Chondrocyte (in vitro differentiated cells): ENCODE results near the gene SLC38A6. TPM values are rescaled to one million over a fixed set of nuclear protein-coding genes. Genes with fewer than 3 reads are reported as not detected.
"Not testable (repeated sequence)": the region's sequence is repeated elsewhere in the genome, so short reads cannot be mapped to it uniquely, and the experiment has no call there.

Experiments used
- DNase-seq: peaks from one replicate; pipeline ENCODE4 v3.0.0; 2021; ENCODE audit warnings: mixed read lengths, low spot score
- H3K27ac Mint-ChIP-seq: one replicate; pipeline ENCODE4 v1.8.0; 2021; ENCODE audit warnings: mild to moderate bottlenecking, moderate library complexity, mixed read lengths; ENCODE audit not compliant: unreplicated experiment
- H3K27me3 Mint-ChIP-seq: 2 replicates; pipeline ENCODE4 v1.8.0; 2021; ENCODE audit warnings: low read depth, mixed read lengths
- H3K36me3 Mint-ChIP-seq: 2 replicates; pipeline ENCODE4 v1.8.0; 2021; ENCODE audit warnings: low read depth, mixed read lengths
- H3K4me1 Mint-ChIP-seq: 2 replicates; pipeline ENCODE4 v1.8.0; 2021; ENCODE audit warnings: low read depth, mild to moderate bottlenecking, mixed read lengths
- H3K4me3 Mint-ChIP-seq: one replicate; pipeline ENCODE4 v1.8.0; 2021; ENCODE audit warnings: mild to moderate bottlenecking, moderate library complexity, mixed read lengths; ENCODE audit not compliant: unreplicated experiment
- H3K9me3 Mint-ChIP-seq: 2 replicates; pipeline ENCODE4 v1.8.0; 2021; ENCODE audit warnings: low read depth, mixed read lengths
- total RNA-seq: library from RNA; stranded (reverse); gene quantifications from 3 replicates; pipeline ENCODE4 v1.2.1, GENCODE V29; 2021
- TF ChIP-seq, protein P1 (sequence below): fragments of 200-600 bp; sonication (generic); IDR thresholded peaks from 2 replicates; pipeline ENCODE4 v1.5.0; 2021; ENCODE audit warnings: antibody characterized with exemption, mild to moderate bottlenecking, moderate library complexity

Gene SLC38A6
- total RNA-seq, 1 donor from 2014 or later: 24.7 TPM

GRCh38 chr14:61088081-61088480 is 107.0 kb downstream of the SLC38A6 start:
- Mint-ChIP-seq H3K27me3 (no peaks in the 10 kb centered on the region), H3K4me1 (peaks cover 28% of the 10 kb centered on the region), H3K27ac (no peak overlapping the region), H3K9me3 (peaks cover 8% of the 10 kb centered on the region), H3K4me3 (no peak overlapping the region), H3K36me3 (peaks cover 21% of the 10 kb centered on the region)
- TF ChIP-seq, protein P1, sequence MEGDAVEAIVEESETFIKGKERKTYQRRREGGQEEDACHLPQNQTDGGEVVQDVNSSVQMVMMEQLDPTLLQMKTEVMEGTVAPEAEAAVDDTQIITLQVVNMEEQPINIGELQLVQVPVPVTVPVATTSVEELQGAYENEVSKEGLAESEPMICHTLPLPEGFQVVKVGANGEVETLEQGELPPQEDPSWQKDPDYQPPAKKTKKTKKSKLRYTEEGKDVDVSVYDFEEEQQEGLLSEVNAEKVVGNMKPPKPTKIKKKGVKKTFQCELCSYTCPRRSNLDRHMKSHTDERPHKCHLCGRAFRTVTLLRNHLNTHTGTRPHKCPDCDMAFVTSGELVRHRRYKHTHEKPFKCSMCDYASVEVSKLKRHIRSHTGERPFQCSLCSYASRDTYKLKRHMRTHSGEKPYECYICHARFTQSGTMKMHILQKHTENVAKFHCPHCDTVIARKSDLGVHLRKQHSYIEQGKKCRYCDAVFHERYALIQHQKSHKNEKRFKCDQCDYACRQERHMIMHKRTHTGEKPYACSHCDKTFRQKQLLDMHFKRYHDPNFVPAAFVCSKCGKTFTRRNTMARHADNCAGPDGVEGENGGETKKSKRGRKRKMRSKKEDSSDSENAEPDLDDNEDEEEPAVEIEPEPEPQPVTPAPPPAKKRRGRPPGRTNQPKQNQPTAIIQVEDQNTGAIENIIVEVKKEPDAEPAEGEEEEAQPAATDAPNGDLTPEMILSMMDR: no peak
- DNase-seq: no peak

GRCh38 chr14:61089126-61089750 is 108.2 kb downstream of the SLC38A6 start:
- Mint-ChIP-seq H3K4me3 (no peak overlapping the region), H3K27me3 (no peaks in the 10 kb centered on the region), H3K9me3 (peaks cover 12% of the 10 kb centered on the region), H3K4me1 (peaks cover 28% of the 10 kb centered on the region), H3K27ac (no peak overlapping the region), H3K36me3 (peaks cover 16% of the 10 kb centered on the region)
- TF ChIP-seq, protein P1: no peak
- no peak for DNase-seq

DNA sequence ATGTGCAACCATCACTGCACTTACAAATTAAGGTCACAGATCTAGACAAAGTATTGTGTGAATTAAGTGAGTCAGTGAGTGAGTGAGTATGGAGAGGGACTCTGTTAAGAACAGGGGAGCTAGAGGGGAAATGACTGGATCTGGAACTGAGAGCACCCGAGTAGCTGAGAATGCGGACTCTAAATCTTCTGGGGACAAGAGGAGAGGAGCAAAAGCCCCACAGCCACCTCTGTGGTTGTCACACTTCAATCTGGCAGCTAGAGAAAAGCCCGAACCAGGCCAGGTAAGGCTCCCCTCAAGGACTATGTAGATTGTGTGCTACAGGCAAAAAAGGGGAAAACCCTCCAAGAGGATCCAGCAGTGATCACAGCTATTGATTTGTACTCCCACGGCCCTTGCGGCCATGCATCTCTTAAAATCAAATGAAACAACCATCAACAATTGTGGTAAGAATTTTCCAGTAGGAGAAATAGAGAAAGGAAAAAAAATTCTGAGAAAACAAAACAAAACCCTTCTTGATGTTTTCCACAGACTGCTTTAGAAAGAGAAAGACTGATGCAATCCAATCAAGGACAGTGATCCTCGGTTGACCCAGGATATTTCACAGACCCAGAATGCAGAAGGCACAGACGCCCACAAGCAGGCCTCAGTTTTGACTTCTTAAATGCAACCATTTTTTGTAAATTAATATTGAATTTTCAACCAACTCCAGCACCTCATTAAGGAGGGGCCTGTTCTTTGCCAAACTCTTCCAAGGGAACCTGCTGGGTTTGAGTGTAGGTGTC is 109.6 kb downstream of the SLC38A6 start:
- peak overlapping the region; percentile 76 for H3K27ac Mint-ChIP-seq

GRCh38 chr14:61091657-61092273 is 110.7 kb downstream of the SLC38A6 start:
- Mint-ChIP-seq H3K27me3 (no peaks in the 10 kb centered on the region), H3K9me3 (peaks cover 6% of the 10 kb centered on the region), H3K27ac (peak overlapping the region; percentile 34), H3K36me3 (peaks cover 3% of the 10 kb centered on the region), H3K4me3 (no peak overlapping the region), H3K4me1 (peaks cover 28% of the 10 kb centered on the region)
- TF ChIP-seq, protein P1: no peak
- DNase-seq: no peak

More for the DNA sequence above, 109.6 kb downstream of the SLC38A6 start:
- Mint-ChIP-seq H3K27me3 (no peaks in the 10 kb centered on the region), H3K4me3 (no peak overlapping the region), H3K4me1 (peaks cover 28% of the 10 kb centered on the region), H3K36me3 (peaks cover 5% of the 10 kb centered on the region), H3K9me3 (peaks cover 8% of the 10 kb centered on the region)
- DNase-seq: no peak
- TF ChIP-seq, protein P1: no peak

- not testable (repeated sequence) for H3K27ac Mint-ChIP-seq, H3K9me3 Mint-ChIP-seq, H3K36me3 Mint-ChIP-seq, DNase-seq, H3K27me3 Mint-ChIP-seq, H3K4me3 Mint-ChIP-seq
- H3K4me1 Mint-ChIP-seq: peaks cover 32% of the 10 kb centered on the region
These were observed 117.1 kb downstream of the SLC38A6 start for GRCh38 chr14:61098096-61098495.
